HG02884 (cell line): ENCODE measurements around the gene SLC46A1.
"Not testable (repeated sequence)": the region's sequence is repeated elsewhere in the genome, so short reads cannot be mapped to it uniquely, and the experiment has no call there.

Experiments used
- ATAC-seq: cut with Tn5 transposase; IDR thresholded peaks from one replicate; pipeline ENCODE4 v1.9.1; 2021; ENCODE audit warnings: mild to moderate bottlenecking, moderate library complexity; ENCODE audit not compliant: unreplicated experiment

Gene SLC46A1

GRCh38 chr17:28405632-28406472, at the start of gene SLC46A1:
SLC46A1 (minus strand) TSS chr17:28406212; CDS start chr17:28406114, 98 bp downstream.
- ATAC-seq, result no peak

- no peak for ATAC-seq
These were observed 43.8 kb upstream of the SLC46A1 start for GRCh38 chr17:28449859-28450258.

- ATAC-seq, result no peak
These were observed 41.4 kb upstream of the SLC46A1 start for GRCh38 chr17:28447396-28447760.

DNA sequence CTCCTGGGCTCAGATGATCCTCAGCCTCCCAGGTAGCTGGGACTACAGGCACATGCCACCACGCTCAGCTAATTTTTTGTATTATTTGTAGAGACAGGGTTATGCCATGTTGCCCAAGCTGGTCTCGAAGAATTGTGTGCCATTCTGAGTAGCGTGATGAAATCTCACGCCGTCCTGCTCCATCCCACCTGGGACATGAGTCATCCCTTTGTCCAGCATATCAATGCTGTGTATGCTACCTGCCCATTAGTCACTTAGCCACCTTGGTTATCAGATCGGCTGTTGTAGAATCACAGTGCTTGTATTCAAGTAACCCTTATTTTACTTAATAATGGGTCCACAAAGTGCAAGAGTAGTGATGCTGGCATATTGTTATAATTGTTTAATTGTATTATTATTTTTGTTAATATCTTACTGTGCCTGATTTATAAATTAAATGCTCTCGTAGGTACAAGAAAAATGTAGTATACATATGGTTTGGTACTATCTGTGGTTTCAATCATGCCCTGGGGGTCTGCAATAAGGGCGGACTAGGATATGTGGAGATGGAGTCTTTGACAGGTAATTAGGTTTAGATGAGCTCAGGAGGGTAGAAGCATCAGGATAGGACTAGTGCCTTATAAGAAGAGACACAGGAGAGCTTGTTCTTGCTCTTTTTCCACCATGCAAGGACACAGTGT, 40.8 kb upstream of the SLC46A1 start:
- ATAC-seq, result no peak

DNA sequence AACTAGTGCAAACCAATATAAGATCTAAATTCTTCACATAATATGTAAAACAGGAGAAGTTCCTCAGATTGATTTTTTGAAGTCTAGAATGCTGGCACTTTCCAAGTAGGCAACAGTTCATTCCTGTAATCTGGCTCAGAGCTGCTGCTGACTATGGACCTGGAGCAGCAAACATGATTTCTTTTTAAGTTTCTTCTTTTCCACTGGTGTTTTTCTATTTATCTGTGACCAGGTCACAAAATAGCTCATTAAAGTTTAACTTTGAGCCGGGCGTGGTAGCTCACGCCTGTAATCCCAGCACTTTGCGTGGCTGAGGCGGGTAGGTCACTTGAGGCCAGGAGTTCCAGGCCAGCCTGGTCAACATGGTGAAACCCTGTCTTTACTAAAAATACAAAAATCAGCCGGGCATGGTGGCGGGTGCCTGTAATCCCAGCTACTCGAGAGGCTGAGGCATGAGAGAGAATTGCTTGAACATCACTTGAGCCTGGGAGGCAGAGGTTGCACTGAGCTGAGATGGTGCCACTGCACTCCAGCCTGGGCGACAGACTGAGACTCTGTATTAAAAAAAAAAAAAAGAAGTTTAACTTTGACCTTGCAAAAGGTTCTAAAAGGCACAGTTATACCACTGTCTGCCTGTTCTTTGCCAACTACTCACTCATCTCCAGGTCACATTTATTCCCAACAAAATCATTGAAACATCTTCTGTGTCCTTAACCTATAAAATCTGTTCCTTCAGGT, 38.1 kb upstream of the SLC46A1 start:
- ATAC-seq, result no peak

DNA sequence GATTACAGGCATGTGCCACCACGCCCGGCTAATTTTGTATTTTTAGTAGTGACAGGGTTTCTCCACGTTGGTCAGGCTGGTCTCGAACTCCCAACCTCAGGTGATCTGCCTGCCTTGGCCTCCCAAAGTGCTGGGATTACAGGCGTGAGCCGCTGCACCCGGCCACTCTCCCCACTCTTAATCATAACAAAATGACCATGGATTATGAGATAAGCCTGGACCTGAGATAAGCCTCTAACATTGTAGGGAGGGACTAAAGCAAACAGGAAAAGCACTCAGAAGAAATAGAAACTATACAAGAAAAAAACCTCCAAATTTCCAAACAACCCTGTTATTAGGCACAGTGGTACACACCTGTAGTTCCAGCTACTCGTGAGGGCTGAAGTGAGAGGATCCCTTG, 28.3 kb upstream of the SLC46A1 start:
- ATAC-seq, result not testable (repeated sequence)

- ATAC-seq, result no peak
These were observed 27.7 kb upstream of the SLC46A1 start for GRCh38 chr17:28433721-28434120.

DNA sequence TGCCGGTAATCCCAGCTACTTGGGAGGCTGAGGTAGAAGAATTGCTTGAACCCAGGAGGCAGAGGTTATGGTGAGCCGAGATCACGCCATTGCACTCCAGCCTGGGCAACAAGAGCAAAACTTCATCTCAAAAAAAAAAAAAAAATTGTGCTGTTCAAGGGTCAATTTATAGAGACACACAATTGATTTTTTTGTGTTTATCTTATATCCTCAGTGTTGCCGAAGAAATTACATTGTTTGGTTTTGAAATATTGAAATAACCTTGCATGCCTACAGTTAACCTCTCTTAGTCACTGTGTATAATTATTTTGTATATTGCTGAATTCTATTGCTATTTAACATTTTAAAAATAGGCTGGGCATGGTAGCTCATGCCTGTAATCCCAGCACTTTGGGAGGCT, 22.0 kb upstream of the SLC46A1 start:
- not testable (repeated sequence) for ATAC-seq

DNA sequence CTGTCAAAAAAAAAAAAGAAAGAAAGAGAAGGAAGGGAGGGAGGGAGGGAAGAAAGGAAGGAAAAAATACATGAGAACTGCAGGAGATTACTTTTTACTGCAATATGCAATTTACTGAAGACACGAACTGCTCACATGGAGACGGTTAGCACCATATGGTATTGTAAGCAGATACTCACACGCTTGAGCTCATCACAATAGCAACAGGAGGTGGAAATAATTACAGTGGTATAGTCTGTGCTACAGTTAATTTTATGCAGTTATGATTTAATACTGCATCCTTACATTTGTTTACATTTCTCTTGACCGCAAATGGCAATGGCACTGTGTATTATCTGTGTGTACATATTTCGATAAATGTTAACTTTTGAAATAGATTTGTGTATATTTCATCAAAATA, 21.4 kb upstream of the SLC46A1 start:
- no peak for ATAC-seq

GRCh38 chr17:28426081-28426519, 20.1 kb upstream of the SLC46A1 start:
- no peak for ATAC-seq

DNA sequence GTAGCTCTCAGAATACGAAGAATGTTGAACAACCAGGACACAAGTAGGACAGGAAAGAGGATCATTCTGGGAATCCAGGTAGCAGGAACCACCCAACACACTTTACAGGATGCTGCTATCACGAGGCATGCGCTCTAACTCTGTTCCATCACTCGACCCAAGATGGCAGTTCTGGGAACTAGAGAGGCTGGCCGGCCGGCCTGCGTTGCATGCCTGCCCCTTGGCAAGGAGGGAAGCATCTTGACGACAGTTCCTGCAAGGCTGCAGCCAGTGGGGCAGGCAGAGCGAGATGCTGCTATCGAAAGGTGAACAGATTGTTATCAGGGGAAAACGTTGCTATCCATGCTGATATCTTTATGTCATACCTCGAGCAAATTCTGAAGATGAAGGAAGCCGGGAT, 19.2 kb upstream of the SLC46A1 start:
- no peak for ATAC-seq

- ATAC-seq, result no peak
These were observed 15.8 kb upstream of the SLC46A1 start for GRCh38 chr17:28421787-28422305.

- ATAC-seq, result no peak
These were observed 10.8 kb upstream of the SLC46A1 start for GRCh38 chr17:28416703-28417311.

- no peak for ATAC-seq
These were observed 9.9 kb upstream of the SLC46A1 start for GRCh38 chr17:28415886-28416285.

- ATAC-seq, result no peak
These were observed 7.8 kb upstream of the SLC46A1 start for GRCh38 chr17:28413804-28414203.

DNA sequence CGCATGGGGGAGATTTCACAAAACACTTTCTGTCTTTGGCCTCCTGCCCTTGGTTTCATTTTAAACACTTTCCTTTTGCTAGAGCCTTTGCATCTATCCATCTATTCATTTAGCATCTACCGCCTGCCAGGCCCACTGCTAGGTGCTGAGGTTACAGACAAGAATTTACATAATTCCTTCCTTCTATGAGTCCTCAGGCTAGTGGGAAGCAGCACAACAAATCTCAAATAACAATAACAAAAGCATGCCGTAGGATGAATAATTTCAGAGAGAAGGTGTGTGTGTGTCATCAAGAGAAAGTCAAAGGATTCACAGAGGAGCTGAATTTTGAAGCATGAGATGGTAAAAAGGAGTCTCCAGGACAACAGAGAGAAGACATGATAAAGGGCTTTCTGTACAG, 6.1 kb upstream of the SLC46A1 start:
- ATAC-seq, result no peak

- ATAC-seq, result no peak
These were observed 1.9 kb upstream of the SLC46A1 start for GRCh38 chr17:28407974-28408306.

GRCh38 chr17:28407130-28407973, 1.3 kb upstream of the SLC46A1 start:
- ATAC-seq, result no peak

GRCh38 chr17:28406473-28406814, 432 bp upstream of the SLC46A1 start:
- no peak for ATAC-seq

GRCh38 chr17:28404812-28405570, 1.0 kb downstream of the SLC46A1 start:
- ATAC-seq, result no peak
